OCI-LY1 (cell line): Measurements from ENCODE around the gene ANKRD39.

Experiments
- H2AFZ ChIP-seq: fragments of 200-600 bp; sonication (generic), shearing (Covaris generic); 2 replicates; pipeline ENCODE4 v1.6.0; 2014; ENCODE audit warnings: antibody characterized with exemption, mild to moderate bottlenecking, low read length
- H3F3A ChIP-seq: fragments of 200-600 bp; sonication (generic), shearing (Covaris generic); 2 replicates; pipeline ENCODE4 v1.6.0; 2014; ENCODE audit warnings: mild to moderate bottlenecking, antibody characterized with exemption, low read length, moderate library complexity; ENCODE audit not compliant: insufficient read depth
- H3K27ac ChIP-seq: fragments of 200-600 bp; sonication (generic); 2 replicates; pipeline ENCODE4 v1.5.1; 2014; ENCODE audit warnings: low read length, mixed run types, mild to moderate bottlenecking, low read depth; ENCODE audit not compliant: poor library complexity, severe bottlenecking
- H3K27me3 ChIP-seq: fragments of 200-600 bp; sonication (generic); 2 replicates; pipeline ENCODE4 v1.6.0; 2014; ENCODE audit warnings: antibody characterized with exemption, mild to moderate bottlenecking, low read length, moderate library complexity; ENCODE audit not compliant: insufficient read depth
- H3K36me3 ChIP-seq: fragments of 200-600 bp; sonication (generic); 2 replicates; pipeline ENCODE4 v1.6.1; 2014; ENCODE audit warnings: mild to moderate bottlenecking, antibody characterized with exemption, low read length, moderate library complexity, mixed read lengths; ENCODE audit not compliant: insufficient read depth
- H3K4me1 ChIP-seq: fragments of 200-600 bp; sonication (generic); 2 replicates; pipeline ENCODE4 v1.5.1; 2014; ENCODE audit warnings: mild to moderate bottlenecking, low read length, moderate library complexity; ENCODE audit not compliant: insufficient read depth, severe bottlenecking
- H3K4me2 ChIP-seq: fragments of 200-600 bp; sonication (generic), shearing (Covaris generic); 2 replicates; pipeline ENCODE4 v1.6.1; 2014; ENCODE audit warnings: low read length
- H3K4me3 ChIP-seq: fragments of 200-600 bp; sonication (generic); 2 replicates; pipeline ENCODE4 v1.5.1; 2014; ENCODE audit warnings: low read length, low read depth, mild to moderate bottlenecking, mixed read lengths; ENCODE audit not compliant: poor library complexity, severe bottlenecking
- H3K79me2 ChIP-seq: fragments of 200-600 bp; shearing (Covaris generic); 2 replicates; pipeline ENCODE4 v1.6.1; 2016; ENCODE audit warnings: mixed run types, low read length, mixed read lengths; ENCODE audit not compliant: insufficient read depth
- H3K9ac ChIP-seq: fragments of 200-600 bp; sonication (generic), shearing (Covaris generic); 2 replicates; pipeline ENCODE4 v1.6.1; 2014; ENCODE audit warnings: mild to moderate bottlenecking, low read length, mixed read lengths
- H3K9me2 ChIP-seq: fragments of 200-600 bp; sonication (generic), shearing (Covaris generic); 2 replicates; pipeline ENCODE4 v1.6.1; 2014; ENCODE audit warnings: low read depth, mild to moderate bottlenecking, low read length, mixed read lengths
- H3K9me3 ChIP-seq: fragments of 200-600 bp; shearing (Covaris generic); 2 replicates; pipeline ENCODE4 v1.6.1; 2014; ENCODE audit warnings: low read length, mixed read lengths
- H4K20me1 ChIP-seq: fragments of 200-600 bp; sonication (generic), shearing (Covaris generic); 2 replicates; pipeline ENCODE4 v1.6.0; 2016; ENCODE audit warnings: mild to moderate bottlenecking, low read length; ENCODE audit not compliant: insufficient read depth
- EZH2 ChIP-seq: fragments of 200-600 bp; sonication (generic), shearing (Covaris generic); IDR thresholded peaks from 2 replicates; pipeline ENCODE4 v1.8.0; 2017; ENCODE audit warnings: borderline replicate concordance, mixed run types, mild to moderate bottlenecking, antibody characterized with exemption, low read length, moderate library complexity, mixed read lengths
- TF ChIP-seq, protein P1 (sequence below): fragments of 200-600 bp; sonication (generic), shearing (Covaris generic); IDR thresholded peaks from 2 replicates; pipeline ENCODE4 v1.5.1; 2017; ENCODE audit warnings: mild to moderate bottlenecking, antibody characterized with exemption, low read length, moderate library complexity, mixed read lengths

ANKRD39 gene

DNA sequence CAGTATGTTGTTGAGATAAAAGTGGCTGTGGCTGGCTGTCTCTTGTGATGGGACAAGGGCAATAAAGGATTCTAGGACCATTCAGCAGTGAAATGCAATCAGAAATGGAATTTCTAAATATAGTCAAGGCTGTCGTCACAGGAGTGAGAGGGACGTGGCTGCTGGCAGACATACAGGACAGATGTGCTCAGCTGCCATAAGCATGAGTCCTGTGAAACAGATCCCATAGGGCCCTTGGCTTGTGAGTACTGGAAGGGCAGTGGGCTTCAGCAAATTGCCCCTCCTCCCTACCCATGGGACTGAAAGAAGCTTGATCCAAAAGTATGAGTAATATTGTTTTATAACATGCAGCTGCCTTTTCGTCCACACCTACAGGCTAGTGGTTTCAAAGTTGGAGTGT is 45.9 kb downstream of the ANKRD39 start:
- H3K9me3 ChIP-seq: no peaks in the 10 kb centered on the region
- TF ChIP-seq, protein P1, sequence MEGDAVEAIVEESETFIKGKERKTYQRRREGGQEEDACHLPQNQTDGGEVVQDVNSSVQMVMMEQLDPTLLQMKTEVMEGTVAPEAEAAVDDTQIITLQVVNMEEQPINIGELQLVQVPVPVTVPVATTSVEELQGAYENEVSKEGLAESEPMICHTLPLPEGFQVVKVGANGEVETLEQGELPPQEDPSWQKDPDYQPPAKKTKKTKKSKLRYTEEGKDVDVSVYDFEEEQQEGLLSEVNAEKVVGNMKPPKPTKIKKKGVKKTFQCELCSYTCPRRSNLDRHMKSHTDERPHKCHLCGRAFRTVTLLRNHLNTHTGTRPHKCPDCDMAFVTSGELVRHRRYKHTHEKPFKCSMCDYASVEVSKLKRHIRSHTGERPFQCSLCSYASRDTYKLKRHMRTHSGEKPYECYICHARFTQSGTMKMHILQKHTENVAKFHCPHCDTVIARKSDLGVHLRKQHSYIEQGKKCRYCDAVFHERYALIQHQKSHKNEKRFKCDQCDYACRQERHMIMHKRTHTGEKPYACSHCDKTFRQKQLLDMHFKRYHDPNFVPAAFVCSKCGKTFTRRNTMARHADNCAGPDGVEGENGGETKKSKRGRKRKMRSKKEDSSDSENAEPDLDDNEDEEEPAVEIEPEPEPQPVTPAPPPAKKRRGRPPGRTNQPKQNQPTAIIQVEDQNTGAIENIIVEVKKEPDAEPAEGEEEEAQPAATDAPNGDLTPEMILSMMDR: no peak
- TF ChIP-seq EZH2: no peak
- no peaks in the 10 kb centered on the region for H3K9me2 ChIP-seq
- H3K4me1 ChIP-seq: peaks cover 8% of the 10 kb centered on the region
- no peak overlapping the region for H2AFZ ChIP-seq
- H3K36me3 ChIP-seq: no peaks in the 10 kb centered on the region
- H4K20me1 ChIP-seq: no peaks in the 10 kb centered on the region
- no peak overlapping the region for H3K4me3 ChIP-seq
- no peak overlapping the region for H3K9ac ChIP-seq
- H3K79me2 ChIP-seq: no peaks in the 10 kb centered on the region
- no peak overlapping the region for H3K27ac ChIP-seq
- H3K27me3 ChIP-seq: no peaks in the 10 kb centered on the region
- H3F3A ChIP-seq: no peaks in the 10 kb centered on the region
- no peak overlapping the region for H3K4me2 ChIP-seq

DNA sequence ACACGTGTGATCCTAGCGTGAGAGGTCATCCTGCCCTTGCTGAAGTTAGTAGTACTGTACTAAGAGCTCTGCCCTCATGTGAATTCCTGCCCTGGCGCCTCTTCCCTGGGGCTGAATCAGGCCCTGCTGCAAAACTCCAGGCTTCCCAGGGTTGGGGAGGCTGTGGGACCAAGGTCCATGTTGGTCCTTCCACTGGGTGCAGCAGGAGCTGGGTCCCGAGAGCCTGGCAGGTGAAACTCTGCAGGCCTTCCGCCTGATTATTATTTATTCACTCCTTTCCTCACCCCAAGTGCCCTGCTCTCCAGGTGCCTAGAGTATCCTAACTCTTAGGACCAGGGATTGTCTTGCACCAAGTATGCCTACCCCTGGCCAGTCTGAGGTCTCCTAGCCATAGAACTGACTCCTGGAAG is 47.0 kb downstream of the ANKRD39 start:
- Histone ChIP-seq H4K20me1 (no peaks in the 10 kb centered on the region), H3K9me2 (no peaks in the 10 kb centered on the region), H3K9me3 (no peaks in the 10 kb centered on the region), H3F3A (no peaks in the 10 kb centered on the region), H3K36me3 (no peaks in the 10 kb centered on the region; the same call in 1 of the 2 replicates), H3K4me3 (no peak overlapping the region), H3K9ac (no peak overlapping the region), H3K27ac (no peak overlapping the region), H3K4me2 (no peak overlapping the region), H3K27me3 (no peaks in the 10 kb centered on the region; the same call in 1 of the 2 replicates), H3K79me2 (no peaks in the 10 kb centered on the region), H3K4me1 (peaks cover 16% of the 10 kb centered on the region), H2AFZ (no peak overlapping the region)
- no peak for TF ChIP-seq EZH2
- TF ChIP-seq, protein P1: no peak

DNA sequence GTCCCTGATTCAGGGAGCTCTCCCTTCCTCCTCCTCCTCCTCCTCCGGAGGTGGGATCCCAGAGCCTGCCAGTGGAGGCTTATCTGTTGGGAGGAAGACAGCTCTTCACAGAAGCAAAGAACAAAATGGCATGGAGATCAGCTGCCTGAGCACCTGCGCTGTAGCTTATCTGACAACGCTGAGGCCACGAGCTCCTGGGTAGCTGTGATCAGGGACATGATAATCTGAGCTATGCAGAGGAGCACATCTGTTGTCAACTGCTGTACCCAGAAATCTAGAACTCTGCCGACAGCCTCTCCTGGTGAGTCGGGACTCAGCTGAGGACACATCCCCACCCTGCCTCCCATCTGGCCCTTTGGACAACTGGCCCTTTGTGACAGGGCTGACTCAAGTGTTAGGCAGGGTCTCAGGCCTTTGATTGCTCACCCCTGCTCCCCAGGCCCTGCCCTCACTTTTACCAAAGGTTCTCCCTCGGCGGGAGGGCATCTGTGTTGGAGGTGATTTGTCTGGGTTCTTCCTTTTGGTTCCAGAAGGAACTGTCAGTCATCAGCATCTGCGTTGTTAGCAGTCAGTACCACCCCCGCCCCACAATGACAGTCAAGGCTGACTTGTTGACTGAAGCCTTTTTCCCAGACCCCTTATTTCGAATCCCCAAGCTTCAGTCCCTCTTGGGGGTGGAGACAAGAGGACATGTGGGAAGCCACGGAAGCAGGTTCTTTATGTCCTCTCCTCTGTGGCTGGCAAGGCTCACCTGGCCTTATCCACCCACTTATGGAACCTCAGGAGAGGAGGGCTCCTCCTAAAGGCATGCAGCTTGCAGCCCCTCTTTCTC is 47.6 kb downstream of the ANKRD39 start:
- TF ChIP-seq, protein P1: no peak
- Histone ChIP-seq H4K20me1 (no peaks in the 10 kb centered on the region), H3K79me2 (no peaks in the 10 kb centered on the region), H3K36me3 (no peaks in the 10 kb centered on the region; the same call in 1 of the 2 replicates), H3K27ac (no peak overlapping the region), H3K4me1 (peaks cover 12% of the 10 kb centered on the region), H3K4me3 (no peak overlapping the region), H3F3A (no peaks in the 10 kb centered on the region), H3K27me3 (no peaks in the 10 kb centered on the region; the same call in 1 of the 2 replicates), H3K9me3 (no peaks in the 10 kb centered on the region), H3K4me2 (no peak overlapping the region), H2AFZ (no peak overlapping the region), H3K9ac (no peak overlapping the region), H3K9me2 (no peaks in the 10 kb centered on the region)
